ENCODE results near the gene CYP2J2. TPM values are rescaled to one million over a fixed set of nuclear protein-coding genes. Genes with fewer than 3 reads are reported as not detected.

The CYP2J2 gene
- total RNA-seq, 1 experiment from 2014 or later, result 0.46 TPM

DNA sequence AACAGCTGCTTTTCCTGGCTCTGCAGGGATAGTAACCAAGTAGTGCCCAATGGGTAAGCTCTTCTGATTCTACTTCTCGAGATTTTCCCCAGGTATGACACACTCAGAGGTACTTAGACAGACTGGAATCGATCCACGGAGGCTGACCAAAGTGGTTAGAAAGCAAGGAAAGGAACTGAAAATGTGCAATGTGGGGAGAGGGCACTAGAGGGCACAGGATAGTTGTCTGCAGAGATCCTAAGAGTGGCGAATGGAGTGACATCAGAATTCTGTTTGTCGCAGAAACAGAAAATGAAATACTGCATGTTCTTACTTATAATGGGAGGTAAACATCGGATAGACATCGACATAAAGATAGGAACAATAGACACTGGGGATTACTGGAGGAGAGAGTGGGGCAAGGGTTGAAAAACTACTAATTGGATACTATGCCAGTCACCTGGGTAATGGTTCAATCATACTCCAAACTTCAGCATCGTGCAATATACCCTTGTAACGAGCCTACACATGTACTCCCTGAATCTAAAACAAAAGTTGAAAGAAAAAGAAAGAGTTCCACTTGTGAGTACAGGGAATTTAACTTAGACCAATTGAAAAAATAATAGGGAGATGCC is 23.3 kb downstream of the CYP2J2 start (continued):
- TF ChIP-seq, protein P1, sequence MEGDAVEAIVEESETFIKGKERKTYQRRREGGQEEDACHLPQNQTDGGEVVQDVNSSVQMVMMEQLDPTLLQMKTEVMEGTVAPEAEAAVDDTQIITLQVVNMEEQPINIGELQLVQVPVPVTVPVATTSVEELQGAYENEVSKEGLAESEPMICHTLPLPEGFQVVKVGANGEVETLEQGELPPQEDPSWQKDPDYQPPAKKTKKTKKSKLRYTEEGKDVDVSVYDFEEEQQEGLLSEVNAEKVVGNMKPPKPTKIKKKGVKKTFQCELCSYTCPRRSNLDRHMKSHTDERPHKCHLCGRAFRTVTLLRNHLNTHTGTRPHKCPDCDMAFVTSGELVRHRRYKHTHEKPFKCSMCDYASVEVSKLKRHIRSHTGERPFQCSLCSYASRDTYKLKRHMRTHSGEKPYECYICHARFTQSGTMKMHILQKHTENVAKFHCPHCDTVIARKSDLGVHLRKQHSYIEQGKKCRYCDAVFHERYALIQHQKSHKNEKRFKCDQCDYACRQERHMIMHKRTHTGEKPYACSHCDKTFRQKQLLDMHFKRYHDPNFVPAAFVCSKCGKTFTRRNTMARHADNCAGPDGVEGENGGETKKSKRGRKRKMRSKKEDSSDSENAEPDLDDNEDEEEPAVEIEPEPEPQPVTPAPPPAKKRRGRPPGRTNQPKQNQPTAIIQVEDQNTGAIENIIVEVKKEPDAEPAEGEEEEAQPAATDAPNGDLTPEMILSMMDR (IDR thresholded peaks at IDR 0.05), result peak; percentile 46; the same call in 1 of the 2 replicates

DNA sequence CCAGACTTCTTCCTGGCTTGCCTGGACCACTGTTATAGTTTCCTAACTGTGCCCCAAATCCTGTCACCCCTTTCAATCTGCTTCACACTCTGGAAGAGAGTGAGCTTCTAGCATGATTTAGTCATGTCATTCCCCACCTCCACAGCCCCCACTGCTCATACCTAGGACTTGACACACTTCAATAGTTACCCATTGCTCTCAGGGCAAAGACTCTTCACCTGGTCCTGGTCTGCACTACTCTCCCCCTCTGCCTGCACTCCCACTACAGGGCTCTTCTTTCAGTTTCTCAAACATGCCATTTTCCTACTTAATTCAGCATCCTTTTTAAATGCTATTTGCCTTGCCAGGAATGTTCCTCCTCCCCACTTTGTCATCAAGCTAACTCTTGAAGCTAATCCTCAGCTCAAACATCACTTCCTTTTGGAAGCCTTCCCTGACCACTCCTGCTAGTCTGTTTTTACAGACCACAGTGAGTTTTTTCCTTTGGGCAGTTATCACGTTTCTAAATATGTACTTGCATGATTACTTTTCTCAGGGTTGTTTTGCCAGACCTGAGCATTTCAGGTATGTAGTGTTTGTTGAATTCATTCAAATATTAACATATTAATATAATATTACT is 24.7 kb downstream of the CYP2J2 start:
- TF ChIP-seq, protein P2, sequence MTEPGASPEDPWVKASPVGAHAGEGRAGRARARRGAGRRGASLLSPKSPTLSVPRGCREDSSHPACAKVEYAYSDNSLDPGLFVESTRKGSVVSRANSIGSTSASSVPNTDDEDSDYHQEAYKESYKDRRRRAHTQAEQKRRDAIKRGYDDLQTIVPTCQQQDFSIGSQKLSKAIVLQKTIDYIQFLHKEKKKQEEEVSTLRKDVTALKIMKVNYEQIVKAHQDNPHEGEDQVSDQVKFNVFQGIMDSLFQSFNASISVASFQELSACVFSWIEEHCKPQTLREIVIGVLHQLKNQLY (CRISPR knock-in tag; IDR thresholded peaks at IDR 0.05), result no peak
- TF ChIP-seq NFATC4 (CRISPR knock-in tag; IDR thresholded peaks at IDR 0.05), result no peak
- TF ChIP-seq, protein P3, sequence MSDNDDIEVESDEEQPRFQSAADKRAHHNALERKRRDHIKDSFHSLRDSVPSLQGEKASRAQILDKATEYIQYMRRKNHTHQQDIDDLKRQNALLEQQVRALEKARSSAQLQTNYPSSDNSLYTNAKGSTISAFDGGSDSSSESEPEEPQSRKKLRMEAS (CRISPR knock-in tag; IDR thresholded peaks at IDR 0.05), result no peak
- TF ChIP-seq, protein P4, sequence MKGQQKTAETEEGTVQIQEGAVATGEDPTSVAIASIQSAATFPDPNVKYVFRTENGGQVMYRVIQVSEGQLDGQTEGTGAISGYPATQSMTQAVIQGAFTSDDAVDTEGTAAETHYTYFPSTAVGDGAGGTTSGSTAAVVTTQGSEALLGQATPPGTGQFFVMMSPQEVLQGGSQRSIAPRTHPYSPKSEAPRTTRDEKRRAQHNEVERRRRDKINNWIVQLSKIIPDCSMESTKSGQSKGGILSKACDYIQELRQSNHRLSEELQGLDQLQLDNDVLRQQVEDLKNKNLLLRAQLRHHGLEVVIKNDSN (CRISPR knock-in tag; IDR thresholded peaks at IDR 0.05), result no peak
- no peaks in the 10 kb centered on the region for H3K27me3 Mint-ChIP-seq (ENCODE audit: low read depth)
- ATAC-seq (no peak), DNase-seq (ENCODE audit: low spot score) (no peak)
- no peak overlapping the region for H3K27ac Mint-ChIP-seq
- ChIA-PET CTCF (interaction anchor here (3.0 kb wide), 1 partner anchor 45 kb away, joined by 32 read pairs; no protein-coding TSS in a partner anchor), POLR2A (no interaction called here)
- H3K36me3 Mint-ChIP-seq, result no peaks in the 10 kb centered on the region
- H3K4me1 Mint-ChIP-seq, result peaks cover 7% of the 10 kb centered on the region
- H3K4me3 Mint-ChIP-seq, result no peak overlapping the region
- no peaks in the 10 kb centered on the region for H3K9me3 Mint-ChIP-seq

DNA sequence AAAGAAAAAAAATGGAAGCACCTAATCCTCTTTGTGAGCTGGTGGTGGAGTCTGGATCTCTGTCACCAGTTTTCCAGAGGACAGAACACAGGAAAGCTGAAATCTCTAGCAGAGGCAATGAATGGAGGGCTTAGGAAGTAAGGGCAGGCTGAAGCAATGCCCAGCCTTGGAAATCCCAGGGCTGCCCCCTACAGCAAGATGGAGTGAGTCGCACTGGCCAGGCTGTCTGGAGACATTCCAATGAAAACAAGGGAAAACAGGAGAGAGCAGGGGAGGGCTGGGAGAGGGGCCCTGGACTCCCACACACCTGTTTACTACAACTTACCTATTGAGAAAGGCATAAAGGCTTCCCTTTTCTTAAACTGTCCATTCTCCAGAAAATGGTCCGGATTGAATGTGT is 25.9 kb downstream of the CYP2J2 start:
- Mint-ChIP-seq H3K36me3 (no peaks in the 10 kb centered on the region), H3K27ac (no peak overlapping the region), H3K9me3 (no peaks in the 10 kb centered on the region), H3K27me3 (ENCODE audit: low read depth) (no peaks in the 10 kb centered on the region), H3K4me1 (peaks cover 7% of the 10 kb centered on the region), H3K4me3 (no peak overlapping the region)
- peak; percentile 96 for ATAC-seq
- DNase-seq (ENCODE audit: low spot score), result peak; percentile 59
- ChIA-PET CTCF (interaction anchor here (1.6 kb wide), 1 partner anchor 47 kb away, joined by 10 read pairs; no protein-coding TSS in a partner anchor), POLR2A (no interaction called here)
- TF ChIP-seq NR2C2 (CRISPR knock-in tag; IDR thresholded peaks at IDR 0.05), result no peak
- no peak for TF ChIP-seq NR3C1 (CRISPR knock-in tag; conservative IDR thresholded peaks at IDR 0.05; ENCODE audit: low read depth)
- no peak for TF ChIP-seq SP1 (CRISPR knock-in tag; conservative IDR thresholded peaks at IDR 0.05)
- TF ChIP-seq, protein P5, sequence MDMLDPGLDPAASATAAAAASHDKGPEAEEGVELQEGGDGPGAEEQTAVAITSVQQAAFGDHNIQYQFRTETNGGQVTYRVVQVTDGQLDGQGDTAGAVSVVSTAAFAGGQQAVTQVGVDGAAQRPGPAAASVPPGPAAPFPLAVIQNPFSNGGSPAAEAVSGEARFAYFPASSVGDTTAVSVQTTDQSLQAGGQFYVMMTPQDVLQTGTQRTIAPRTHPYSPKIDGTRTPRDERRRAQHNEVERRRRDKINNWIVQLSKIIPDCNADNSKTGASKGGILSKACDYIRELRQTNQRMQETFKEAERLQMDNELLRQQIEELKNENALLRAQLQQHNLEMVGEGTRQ (CRISPR knock-in tag; IDR thresholded peaks at IDR 0.05), result no peak
- no peak for TF ChIP-seq ZNF671 (CRISPR knock-in tag; IDR thresholded peaks at IDR 0.05)
- TF ChIP-seq, protein P6, sequence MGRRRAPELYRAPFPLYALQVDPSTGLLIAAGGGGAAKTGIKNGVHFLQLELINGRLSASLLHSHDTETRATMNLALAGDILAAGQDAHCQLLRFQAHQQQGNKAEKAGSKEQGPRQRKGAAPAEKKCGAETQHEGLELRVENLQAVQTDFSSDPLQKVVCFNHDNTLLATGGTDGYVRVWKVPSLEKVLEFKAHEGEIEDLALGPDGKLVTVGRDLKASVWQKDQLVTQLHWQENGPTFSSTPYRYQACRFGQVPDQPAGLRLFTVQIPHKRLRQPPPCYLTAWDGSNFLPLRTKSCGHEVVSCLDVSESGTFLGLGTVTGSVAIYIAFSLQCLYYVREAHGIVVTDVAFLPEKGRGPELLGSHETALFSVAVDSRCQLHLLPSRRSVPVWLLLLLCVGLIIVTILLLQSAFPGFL (CRISPR knock-in tag; IDR thresholded peaks at IDR 0.05; ENCODE audit: borderline replicate concordance), result no peak
- TF ChIP-seq IRF2 (CRISPR knock-in tag; IDR thresholded peaks at IDR 0.05; ENCODE audit: borderline replicate concordance, low read depth), result no peak
- no peak for TF ChIP-seq GTF2I (CRISPR knock-in tag; conservative IDR thresholded peaks at IDR 0.05)
- TF ChIP-seq, protein P3 (CRISPR knock-in tag; IDR thresholded peaks at IDR 0.05), result no peak
- TF ChIP-seq, protein P7, sequence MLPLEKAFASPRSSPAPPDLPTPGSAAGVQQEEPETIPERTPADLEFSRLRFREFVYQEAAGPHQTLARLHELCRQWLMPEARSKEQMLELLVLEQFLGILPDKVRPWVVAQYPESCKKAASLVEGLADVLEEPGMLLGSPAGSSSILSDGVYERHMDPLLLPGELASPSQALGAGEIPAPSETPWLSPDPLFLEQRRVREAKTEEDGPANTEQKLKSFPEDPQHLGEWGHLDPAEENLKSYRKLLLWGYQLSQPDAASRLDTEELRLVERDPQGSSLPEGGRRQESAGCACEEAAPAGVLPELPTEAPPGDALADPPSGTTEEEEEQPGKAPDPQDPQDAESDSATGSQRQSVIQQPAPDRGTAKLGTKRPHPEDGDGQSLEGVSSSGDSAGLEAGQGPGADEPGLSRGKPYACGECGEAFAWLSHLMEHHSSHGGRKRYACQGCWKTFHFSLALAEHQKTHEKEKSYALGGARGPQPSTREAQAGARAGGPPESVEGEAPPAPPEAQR (CRISPR knock-in tag; IDR thresholded peaks at IDR 0.05), result no peak
- TF ChIP-seq, protein P8, sequence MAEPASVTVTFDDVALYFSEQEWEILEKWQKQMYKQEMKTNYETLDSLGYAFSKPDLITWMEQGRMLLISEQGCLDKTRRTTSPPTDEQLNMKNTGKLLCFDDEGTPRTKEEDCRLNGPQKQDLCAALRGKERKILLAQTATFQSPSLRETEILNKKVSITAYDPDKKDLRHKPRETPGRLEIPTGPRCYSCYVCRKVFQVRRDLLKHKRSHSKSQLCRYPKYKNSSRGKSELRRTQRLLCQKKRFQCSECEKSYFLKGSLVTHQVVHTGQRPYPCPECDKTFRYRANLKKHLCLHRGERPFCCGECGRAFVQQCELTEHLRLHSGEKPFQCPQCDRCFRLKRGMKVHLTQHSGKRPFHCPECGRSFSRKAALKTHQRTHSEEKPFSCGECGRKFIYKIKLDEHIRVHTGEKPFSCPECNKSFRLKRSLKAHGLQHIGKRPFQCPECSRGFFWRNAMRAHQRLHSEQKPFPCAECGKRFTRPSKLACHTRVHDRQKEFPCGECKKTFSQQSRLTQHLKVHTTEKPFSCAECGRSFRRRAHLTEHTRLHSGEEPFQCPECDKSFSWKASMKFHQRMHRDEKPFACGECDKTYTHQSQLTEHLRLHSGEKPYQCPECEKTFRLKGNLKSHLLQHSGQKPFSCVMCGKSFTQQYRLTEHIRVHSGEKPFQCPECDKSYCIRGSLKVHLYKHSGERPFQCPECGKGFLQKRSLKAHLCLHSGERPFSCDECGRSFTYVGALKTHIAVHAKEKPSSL (CRISPR knock-in tag; conservative IDR thresholded peaks at IDR 0.05), result no peak
- TF ChIP-seq, protein P9, sequence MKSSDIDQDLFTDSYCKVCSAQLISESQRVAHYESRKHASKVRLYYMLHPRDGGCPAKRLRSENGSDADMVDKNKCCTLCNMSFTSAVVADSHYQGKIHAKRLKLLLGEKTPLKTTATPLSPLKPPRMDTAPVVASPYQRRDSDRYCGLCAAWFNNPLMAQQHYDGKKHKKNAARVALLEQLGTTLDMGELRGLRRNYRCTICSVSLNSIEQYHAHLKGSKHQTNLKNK (CRISPR knock-in tag; IDR thresholded peaks at IDR 0.05), result no peak
- TF ChIP-seq FOXJ3 (CRISPR knock-in tag; IDR thresholded peaks at IDR 0.05; ENCODE audit: borderline replicate concordance), result no peak
- no peak for TF ChIP-seq RELA (CRISPR knock-in tag; IDR thresholded peaks at IDR 0.05; ENCODE audit: borderline replicate concordance)
- TF ChIP-seq, protein P10, sequence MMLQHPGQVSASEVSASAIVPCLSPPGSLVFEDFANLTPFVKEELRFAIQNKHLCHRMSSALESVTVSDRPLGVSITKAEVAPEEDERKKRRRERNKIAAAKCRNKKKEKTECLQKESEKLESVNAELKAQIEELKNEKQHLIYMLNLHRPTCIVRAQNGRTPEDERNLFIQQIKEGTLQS (CRISPR knock-in tag; conservative IDR thresholded peaks at IDR 0.05), result no peak

Measured in WTC11 (cell line).